SH-SY5Y (cell line): Measurements from ENCODE around the gene SNX5.

Source experiments
- GATA2 ChIP-seq: IDR thresholded peaks from 2 replicates; pipeline ENCODE4 v1.6.1; 2011; ENCODE audit warnings: mild to moderate bottlenecking, low read depth, low read length
- GATA3 ChIP-seq: IDR thresholded peaks from 2 replicates; pipeline ENCODE4 v1.6.1; 2011; ENCODE audit warnings: low read depth, mild to moderate bottlenecking, low read length, moderate library complexity

- no peak for TF ChIP-seq GATA2
- no peak for TF ChIP-seq GATA3
These were observed 851 bp downstream of the SNX5 start for GRCh38 chr20:17967521-17968365.
